Activated CD8-positive, alpha-beta T cell treated with anti-CD3 and anti-CD28 coated beads for 36 hours (primary cell): ENCODE results near the gene ROBO2. TPM values are rescaled to one million over a fixed set of nuclear protein-coding genes. Genes with fewer than 3 reads are reported as not detected.

ENCODE experiments used
- ATAC-seq: fragments of 200-7000 bp; cut with Tn5 transposase; one replicate; pipeline ENCODE4 v1.10.0; 2021; ENCODE audit warnings: mild to moderate bottlenecking, moderate library complexity
- CTCF ChIA-PET: fragments of 350-600 bp; sonication (Branson Sonifier 250); formaldehyde crosslinking; loops from one replicate; lab custom pipeline; 2021; ENCODE audit warnings: antibody characterized with exemption; lab: Charles Lee
- POLR2A ChIA-PET: fragments of 350-600 bp; sonication (Branson Sonifier 250); formaldehyde crosslinking; loops from one replicate; lab custom pipeline; 2021; ENCODE audit warnings: antibody characterized with exemption; lab: Charles Lee
- DNase-seq: peaks from one replicate; pipeline ENCODE4 v3.0.0-alpha.2; 2020
- H3K27ac Mint-ChIP-seq: one replicate; pipeline ENCODE4 v1.8.0; 2021; ENCODE audit warnings: mild to moderate bottlenecking, mixed read lengths
- H3K27me3 Mint-ChIP-seq: one replicate; pipeline ENCODE4 v1.8.0; 2021; ENCODE audit warnings: mixed read lengths
- H3K36me3 Mint-ChIP-seq: one replicate; pipeline ENCODE4 v1.8.0; 2021; ENCODE audit warnings: low read depth, mixed read lengths
- H3K4me1 Mint-ChIP-seq: one replicate; pipeline ENCODE4 v1.8.0; 2021; ENCODE audit warnings: low read depth, mixed read lengths
- H3K4me3 Mint-ChIP-seq: one replicate; pipeline ENCODE4 v1.8.0; 2021; ENCODE audit warnings: mild to moderate bottlenecking, moderate library complexity, mixed read lengths
- H3K9me3 Mint-ChIP-seq: one replicate; pipeline ENCODE4 v1.8.0; 2021; ENCODE audit warnings: mixed read lengths
- CTCF ChIP-seq: fragments of 200-600 bp; IDR thresholded peaks from one replicate; pipeline ENCODE4 v1.8.0; 2022; ENCODE audit warnings: antibody characterized with exemption, mild to moderate bottlenecking
- intact Hi-C: fragments of 100-400 bp; cut with micrococcal nuclease; formaldehyde crosslinking; loops from one replicate; pipeline ENCODE4 v1.10.0; 2022
- total RNA-seq, 2 experiments: library from RNA; stranded (reverse); gene quantifications; one replicate each; pipeline ENCODE4 v1.2.3, GENCODE V29; 2021

The ROBO2 gene
- total RNA-seq, 2 experiments from 2014 or later: not detected

DNA sequence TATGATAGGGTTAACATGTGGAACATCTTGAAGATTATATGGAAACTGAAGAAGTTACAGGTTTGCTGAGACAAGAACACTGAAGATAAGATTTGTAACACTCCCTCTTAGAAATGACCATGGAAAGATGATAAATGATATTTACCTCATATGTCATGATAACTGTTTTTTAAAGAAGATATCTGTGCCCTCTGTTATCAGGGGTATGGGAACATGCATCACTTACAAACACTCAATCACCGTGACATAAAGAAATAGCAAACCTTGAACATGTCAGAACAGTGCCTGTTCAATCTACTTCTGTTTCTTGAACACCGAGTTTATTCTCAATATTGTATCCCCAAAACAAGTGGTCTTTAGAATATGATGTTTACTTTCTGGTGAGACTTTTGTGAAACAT lies 149.4 kb downstream of the ROBO2 start:
- H3K27me3 Mint-ChIP-seq: no peaks in the 10 kb centered on the region
- ChIA-PET CTCF (no interaction called here), POLR2A (no interaction called here)
- DNase-seq (no peak), ATAC-seq (no peak)
- no peak overlapping the region for H3K4me3 Mint-ChIP-seq
- H3K4me1 Mint-ChIP-seq: no peaks in the 10 kb centered on the region
- H3K9me3 Mint-ChIP-seq: peaks cover 11% of the 10 kb centered on the region
- TF ChIP-seq CTCF: no peak
- intact Hi-C loops: no loop called here
- H3K36me3 Mint-ChIP-seq: no peaks in the 10 kb centered on the region
- H3K27ac Mint-ChIP-seq: no peak overlapping the region

DNA sequence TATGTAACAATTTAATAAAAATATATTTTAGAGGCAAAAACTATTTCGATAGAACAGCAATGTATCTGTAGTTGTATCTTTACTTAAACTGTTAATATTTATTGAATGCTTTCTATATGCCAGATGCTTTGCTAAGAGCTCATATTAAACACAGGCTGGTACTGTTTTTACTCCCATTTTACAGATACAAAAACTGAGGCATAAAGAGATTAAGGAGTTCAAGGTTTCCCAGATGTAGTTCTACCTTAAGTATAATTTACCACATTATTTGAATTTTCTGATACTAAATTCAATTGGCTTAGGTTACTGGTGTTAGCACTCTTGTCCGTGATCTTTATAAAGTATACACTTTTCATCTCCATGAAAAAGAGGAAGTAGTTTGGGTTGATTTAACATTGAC lies 149.8 kb downstream of the ROBO2 start:
- ATAC-seq: no peak
- POLR2A ChIA-PET: no interaction called here

DNA sequence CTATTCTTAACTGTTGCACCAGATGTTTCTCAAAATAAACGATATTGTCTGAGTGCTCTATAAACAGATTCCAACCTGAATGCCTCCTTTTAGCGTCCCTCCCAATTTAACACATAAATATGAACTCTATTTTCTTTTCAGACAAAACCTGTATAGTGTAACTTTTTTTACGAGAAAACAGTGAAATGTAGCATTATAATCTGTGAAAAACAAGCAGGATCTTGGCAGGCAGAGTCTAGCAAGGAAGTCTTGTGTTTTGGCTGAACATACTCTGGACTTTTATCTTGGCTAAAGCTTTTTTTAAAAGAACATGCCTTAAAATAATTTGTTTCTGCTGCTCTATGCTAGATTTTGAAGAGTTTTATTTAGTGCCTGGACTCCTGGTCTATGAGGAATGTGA lies 150.5 kb downstream of the ROBO2 start:
- Mint-ChIP-seq H3K9me3 (peaks cover 6% of the 10 kb centered on the region), H3K4me1 (no peaks in the 10 kb centered on the region), H3K27ac (no peak overlapping the region), H3K4me3 (no peak overlapping the region), H3K36me3 (no peaks in the 10 kb centered on the region), H3K27me3 (no peaks in the 10 kb centered on the region)
- TF ChIP-seq CTCF: no peak
- DNase-seq (no peak), ATAC-seq (no peak)
- ChIA-PET CTCF (no interaction called here), POLR2A (no interaction called here)
- intact Hi-C loops: no loop called here

More for the DNA sequence above, 149.8 kb downstream of the ROBO2 start:
- H3K4me3 Mint-ChIP-seq: no peak overlapping the region
- H3K36me3 Mint-ChIP-seq: no peaks in the 10 kb centered on the region
- no peak overlapping the region for H3K27ac Mint-ChIP-seq
- H3K4me1 Mint-ChIP-seq: no peaks in the 10 kb centered on the region
- CTCF ChIA-PET: no interaction called here
- peaks cover 10% of the 10 kb centered on the region for H3K9me3 Mint-ChIP-seq
- no peaks in the 10 kb centered on the region for H3K27me3 Mint-ChIP-seq
- TF ChIP-seq CTCF: no peak
- intact Hi-C loops: no loop called here
- no peak for DNase-seq

- DNase-seq (no peak), ATAC-seq (no peak)
- H3K27ac Mint-ChIP-seq: no peak overlapping the region
- H3K9me3 Mint-ChIP-seq: peaks cover 6% of the 10 kb centered on the region
- H3K36me3 Mint-ChIP-seq: no peaks in the 10 kb centered on the region
- TF ChIP-seq CTCF: no peak
- ChIA-PET POLR2A (no interaction called here), CTCF (no interaction called here)
- no peaks in the 10 kb centered on the region for H3K4me1 Mint-ChIP-seq
- intact Hi-C loops: no loop called here
- H3K4me3 Mint-ChIP-seq: no peak overlapping the region
- H3K27me3 Mint-ChIP-seq: no peaks in the 10 kb centered on the region
Observed at GRCh38 chr3:77191014-77191413, 151.1 kb downstream of the ROBO2 start.

DNA sequence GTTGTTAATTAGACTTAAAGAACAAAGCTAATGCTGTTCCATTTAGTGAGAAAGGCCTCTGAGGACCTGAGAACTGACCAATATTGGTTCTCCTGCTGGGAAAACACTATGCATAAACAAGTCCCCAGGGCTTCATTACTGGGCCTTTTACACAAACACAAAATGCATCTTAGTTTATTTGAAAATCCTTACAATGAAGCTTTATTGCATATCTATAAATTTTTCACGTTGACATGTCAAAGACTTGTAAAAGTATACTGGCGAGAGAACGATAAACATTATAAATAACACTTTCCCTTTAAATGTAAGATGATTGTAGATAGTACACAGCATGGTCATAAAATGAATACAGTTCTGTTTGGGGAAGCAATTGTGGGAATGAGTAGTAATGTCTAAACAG lies 151.7 kb downstream of the ROBO2 start:
- DNase-seq (no peak), ATAC-seq (no peak)
- H3K36me3 Mint-ChIP-seq: no peaks in the 10 kb centered on the region
- H3K4me3 Mint-ChIP-seq: no peak overlapping the region
- no peak overlapping the region for H3K27ac Mint-ChIP-seq
- no peaks in the 10 kb centered on the region for H3K27me3 Mint-ChIP-seq
- no peaks in the 10 kb centered on the region for H3K4me1 Mint-ChIP-seq
- ChIA-PET CTCF (interaction anchor here (0.9 kb wide), 1 partner anchor 9 kb away, joined by 3 read pairs; no protein-coding TSS in a partner anchor), POLR2A (no interaction called here)
- intact Hi-C loops: no loop called here
- H3K9me3 Mint-ChIP-seq: peaks cover 6% of the 10 kb centered on the region
- TF ChIP-seq CTCF: no peak
